ENCODE measurements around the gene TRPC5OS.

GRCh38 chrX:111861605-111862004, 14.4 kb upstream of the TRPC5OS start:
- TF ChIP-seq EZH2 (optimal IDR thresholded peaks at IDR 0.05; ENCODE audit: low read depth, low read length): no peak
- TF ChIP-seq CTCF (IDR thresholded peaks at IDR 0.05; ENCODE audit: low read length): no peak
